DOHH2 (cell line): ENCODE results near the gene IARS2.

ENCODE experiments used
- EZH2phosphoT487 ChIP-seq: fragments of 200-600 bp; sonication (generic); IDR thresholded peaks from 2 replicates; pipeline ENCODE4 v1.6.1; 2017; ENCODE audit warnings: borderline replicate concordance, mild to moderate bottlenecking, antibody characterized with exemption, low read length, moderate library complexity, mixed read lengths
- TF ChIP-seq, protein P1 (sequence below): fragments of 200-600 bp; sonication (generic); IDR thresholded peaks from one replicate; pipeline ENCODE4 v1.5.1; 2014; ENCODE audit warnings: antibody characterized with exemption, mild to moderate bottlenecking, low read depth, low read length; ENCODE audit not compliant: poor library complexity, severe bottlenecking

GRCh38 chr1:220139966-220140365, 46.0 kb downstream of the IARS2 start:
- TF ChIP-seq, protein P1, sequence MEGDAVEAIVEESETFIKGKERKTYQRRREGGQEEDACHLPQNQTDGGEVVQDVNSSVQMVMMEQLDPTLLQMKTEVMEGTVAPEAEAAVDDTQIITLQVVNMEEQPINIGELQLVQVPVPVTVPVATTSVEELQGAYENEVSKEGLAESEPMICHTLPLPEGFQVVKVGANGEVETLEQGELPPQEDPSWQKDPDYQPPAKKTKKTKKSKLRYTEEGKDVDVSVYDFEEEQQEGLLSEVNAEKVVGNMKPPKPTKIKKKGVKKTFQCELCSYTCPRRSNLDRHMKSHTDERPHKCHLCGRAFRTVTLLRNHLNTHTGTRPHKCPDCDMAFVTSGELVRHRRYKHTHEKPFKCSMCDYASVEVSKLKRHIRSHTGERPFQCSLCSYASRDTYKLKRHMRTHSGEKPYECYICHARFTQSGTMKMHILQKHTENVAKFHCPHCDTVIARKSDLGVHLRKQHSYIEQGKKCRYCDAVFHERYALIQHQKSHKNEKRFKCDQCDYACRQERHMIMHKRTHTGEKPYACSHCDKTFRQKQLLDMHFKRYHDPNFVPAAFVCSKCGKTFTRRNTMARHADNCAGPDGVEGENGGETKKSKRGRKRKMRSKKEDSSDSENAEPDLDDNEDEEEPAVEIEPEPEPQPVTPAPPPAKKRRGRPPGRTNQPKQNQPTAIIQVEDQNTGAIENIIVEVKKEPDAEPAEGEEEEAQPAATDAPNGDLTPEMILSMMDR, result no peak
- TF ChIP-seq EZH2phosphoT487, result no peak
